Skeletal muscle cell (primary cell): ENCODE measurements around the gene ZMAT2.
"Not testable (repeated sequence)": the region's sequence is repeated elsewhere in the genome, so short reads cannot be mapped to it uniquely, and the experiment has no call there.

Experiments
- DNase-seq: peaks from one replicate; pipeline ENCODE4 v3.0.0-alpha.2; 2010; ENCODE audit warnings: low read depth
- H3K4me3 ChIP-seq: 2 replicates; pipeline ENCODE4 v1.5.1; 2011; ENCODE audit warnings: low read depth, mild to moderate bottlenecking, control low read depth, low read length, moderate library complexity

The ZMAT2 gene, protein sequence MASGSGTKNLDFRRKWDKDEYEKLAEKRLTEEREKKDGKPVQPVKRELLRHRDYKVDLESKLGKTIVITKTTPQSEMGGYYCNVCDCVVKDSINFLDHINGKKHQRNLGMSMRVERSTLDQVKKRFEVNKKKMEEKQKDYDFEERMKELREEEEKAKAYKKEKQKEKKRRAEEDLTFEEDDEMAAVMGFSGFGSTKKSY

DNA sequence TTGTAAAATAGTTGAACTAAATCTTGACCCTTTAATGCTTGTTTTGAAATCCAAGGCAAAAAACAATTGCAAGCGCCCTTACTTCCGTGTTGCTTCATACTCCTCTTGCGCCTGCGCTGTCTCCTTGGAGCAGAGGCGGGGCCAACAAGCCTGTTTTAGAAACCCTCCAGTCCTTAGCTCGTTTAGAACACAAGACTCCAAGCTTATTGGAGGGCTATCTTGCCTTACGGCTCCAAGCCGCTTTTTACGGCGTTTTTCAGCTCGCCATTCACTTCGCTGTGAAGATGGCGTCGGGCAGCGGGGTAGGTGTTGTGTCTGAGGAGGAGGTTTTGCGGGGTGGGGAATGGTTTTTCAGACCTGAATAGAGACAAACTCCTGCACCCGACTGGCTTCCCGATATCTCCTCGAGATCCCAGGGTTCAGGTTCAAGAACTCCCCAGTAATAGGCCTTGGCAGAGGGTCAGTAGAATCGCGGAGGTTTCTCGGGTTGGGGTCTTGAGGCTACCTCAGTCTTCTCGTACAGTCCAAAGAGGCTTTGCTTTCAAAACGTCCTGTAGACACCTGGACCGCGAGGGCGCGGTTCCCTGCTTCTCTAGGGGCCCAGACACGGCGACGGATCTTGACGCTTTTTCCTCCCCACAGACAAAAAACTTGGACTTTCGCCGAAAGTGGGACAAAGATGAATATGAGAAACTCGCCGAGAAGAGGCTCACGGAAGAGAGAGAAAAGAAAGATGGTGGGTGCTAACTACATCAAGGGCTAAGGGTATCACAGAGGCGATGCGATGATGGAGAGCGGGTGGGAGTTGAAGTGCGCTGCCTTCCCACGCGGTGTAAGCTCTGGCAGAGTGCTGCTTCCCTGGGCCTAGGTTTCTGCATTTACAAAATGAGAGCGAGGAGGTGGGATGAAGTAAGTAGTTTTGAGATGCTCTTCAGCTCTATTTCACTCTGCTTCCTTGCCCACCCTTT lies at the start of gene ZMAT2:
Gene ZMAT2, plus strand, starts transcription at position 271 of the 968 bp plus-strand sequence. Its CDS starts 14 bp downstream, at position 285.
- peak within 1 kb of the TSS; percentile 92 for H3K4me3 ChIP-seq
- DNase-seq, result peak; percentile 97

DNA sequence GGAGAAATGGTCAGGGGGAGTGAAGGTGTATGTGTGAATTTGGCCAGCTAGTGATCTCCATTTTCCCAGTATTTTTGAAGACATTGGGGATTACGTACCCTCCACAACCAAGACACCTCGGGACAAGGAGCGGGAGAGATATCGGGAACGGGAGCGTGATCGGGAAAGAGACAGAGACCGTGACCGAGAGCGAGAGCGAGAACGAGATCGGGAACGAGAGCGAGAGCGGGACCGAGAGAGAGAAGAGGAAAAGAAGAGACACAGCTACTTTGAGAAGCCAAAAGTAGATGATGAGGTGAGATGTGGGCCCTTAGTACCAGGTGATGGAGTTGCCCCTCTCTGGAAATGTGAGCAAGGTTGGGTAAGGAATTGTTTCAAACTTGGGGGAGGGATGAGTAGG lies 41.4 kb upstream of the ZMAT2 start:
- no peak for DNase-seq

DNA sequence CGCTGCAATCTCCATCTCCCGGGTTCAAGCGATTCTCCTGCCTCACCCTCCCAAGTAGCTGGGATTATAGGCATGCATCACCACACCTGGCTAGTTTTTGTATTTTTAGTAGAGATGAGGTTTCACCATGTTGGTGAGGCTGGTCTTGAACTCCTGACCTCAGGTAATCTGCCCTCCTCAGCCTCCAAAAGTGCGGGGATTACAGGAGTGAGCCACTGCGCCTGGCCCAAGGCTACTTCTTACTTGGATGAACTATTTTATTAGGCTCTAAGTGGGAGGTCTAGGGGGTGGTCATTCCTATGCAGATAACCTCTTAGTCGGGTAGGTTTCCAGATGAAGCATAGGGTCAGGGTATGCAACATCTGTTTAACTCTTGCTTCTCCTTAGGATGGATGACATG lies 39.9 kb upstream of the ZMAT2 start:
- DNase-seq, H3K4me3 ChIP-seq: not testable (repeated sequence)

More for the DNA sequence above, 41.4 kb upstream of the ZMAT2 start:
- H3K4me3 ChIP-seq, result no peak overlapping the region

DNA sequence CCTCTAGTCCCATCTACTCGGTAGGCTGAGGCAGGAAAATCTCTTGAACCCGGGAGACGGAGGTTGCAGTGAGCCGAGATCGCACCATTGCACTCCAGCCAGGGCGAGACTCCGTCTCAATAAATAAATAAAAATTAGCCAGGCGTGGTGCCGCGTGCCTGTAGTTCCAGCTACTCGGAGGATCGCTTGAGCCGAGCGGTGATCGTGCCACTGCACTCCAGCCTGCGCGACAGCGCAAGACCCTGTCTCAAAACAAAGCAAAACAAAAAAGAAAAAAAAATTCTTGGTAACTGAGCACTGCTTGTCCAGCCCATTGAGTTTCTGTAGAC lies 36.3 kb upstream of the ZMAT2 start:
- no peak for DNase-seq
- H3K4me3 ChIP-seq, result peak overlapping the region; percentile 97

DNA sequence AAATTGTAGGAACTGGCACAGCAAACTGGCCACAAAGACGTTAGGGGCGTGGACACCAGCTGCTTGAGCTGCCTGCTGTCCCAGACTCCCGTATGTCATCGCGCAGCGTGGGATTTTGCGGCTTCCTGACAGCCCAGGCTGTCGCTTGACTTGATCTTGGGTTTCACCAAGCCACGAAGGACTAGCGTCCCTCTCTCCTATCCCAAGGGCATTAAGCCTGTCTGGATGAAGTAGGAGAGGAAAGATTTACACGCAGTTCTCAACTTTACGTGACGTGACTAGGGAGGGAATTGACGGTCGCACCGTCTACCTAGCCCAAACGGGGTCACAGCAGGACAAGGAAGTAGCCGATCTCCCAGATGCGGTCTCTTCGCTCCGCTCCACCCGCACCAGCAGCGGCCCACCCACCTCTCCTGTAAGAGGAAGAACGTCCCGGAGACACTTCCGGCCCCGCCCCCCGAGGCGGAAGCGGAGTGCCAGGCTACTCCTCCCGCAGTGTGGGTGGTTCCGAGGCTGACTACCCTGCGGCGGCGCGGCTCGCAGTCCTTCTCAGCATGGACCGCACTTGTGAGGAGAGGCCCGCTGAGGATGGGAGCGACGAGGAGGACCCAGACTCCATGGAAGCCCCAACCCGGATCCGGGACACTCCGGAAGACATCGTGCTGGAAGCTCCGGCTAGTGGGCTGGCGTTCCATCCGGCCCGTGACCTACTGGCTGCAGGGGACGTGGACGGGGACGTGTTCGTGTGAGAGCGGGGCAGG lies 35.7 kb upstream of the ZMAT2 start, which contains the start of gene WDR55:
Gene WDR55, plus strand, starts transcription at position 546 of the 761 bp plus-strand sequence. Its CDS starts 9 bp downstream, at position 555.
- peak; percentile 69 for DNase-seq

DNA sequence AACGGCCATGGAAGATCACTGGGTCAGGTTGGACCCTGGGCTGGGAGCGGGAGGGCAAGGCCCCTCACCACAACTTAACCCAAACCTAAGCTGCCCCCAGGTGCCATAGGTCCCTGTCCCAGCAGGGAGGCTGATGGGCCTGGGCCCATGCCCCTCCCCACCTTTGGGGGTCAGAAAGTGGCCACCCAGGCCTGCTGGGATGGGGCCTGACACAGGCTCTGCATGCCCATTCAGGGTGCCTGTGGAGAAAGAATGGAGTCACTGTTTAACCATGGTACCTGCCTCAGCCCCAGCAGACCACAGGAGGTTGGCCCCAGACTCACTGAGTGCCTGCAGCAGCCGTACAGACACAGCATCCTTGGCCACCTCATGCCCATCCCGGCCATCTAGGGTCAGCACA lies 29.2 kb upstream of the ZMAT2 start:
- not testable (repeated sequence) for H3K4me3 ChIP-seq, DNase-seq

More for the DNA sequence above, 35.7 kb upstream of the ZMAT2 start, which contains the start of gene WDR55:
- H3K4me3 ChIP-seq, result peak within 1 kb of the TSS; percentile 97

DNA sequence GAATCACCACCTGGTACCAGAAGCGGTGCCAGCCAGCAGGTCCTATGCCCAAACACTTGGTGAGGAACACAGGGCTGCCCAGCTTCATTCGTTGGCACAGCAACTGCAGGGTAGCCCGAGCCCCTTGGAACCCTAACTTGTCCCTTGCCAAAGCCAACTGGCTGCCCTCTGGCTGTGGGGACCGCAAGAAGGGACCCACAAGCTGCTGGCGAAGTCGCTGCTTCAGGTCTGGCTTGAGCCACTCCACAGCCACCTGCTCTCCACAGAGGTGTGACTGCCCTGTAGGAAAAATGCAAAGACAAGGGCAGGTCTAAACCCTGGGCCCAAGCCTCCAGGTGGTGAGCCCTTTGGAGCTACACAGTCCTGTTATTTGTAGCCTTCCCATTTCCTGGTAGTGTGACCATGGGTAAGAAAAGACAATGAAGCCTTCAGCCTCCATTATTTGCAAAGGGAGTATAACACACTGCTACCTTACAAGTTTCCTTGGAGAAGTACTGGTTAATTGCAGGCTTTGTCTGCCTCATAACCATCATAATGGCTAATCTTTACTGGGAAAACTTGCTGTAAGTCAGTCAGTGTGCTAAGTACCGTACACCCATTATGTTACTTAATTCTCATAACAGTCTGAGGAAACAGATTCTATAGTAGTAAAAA lies 28.6 kb upstream of the ZMAT2 start:
- no peak for DNase-seq
- H3K4me3 ChIP-seq, result no peak overlapping the region

DNA sequence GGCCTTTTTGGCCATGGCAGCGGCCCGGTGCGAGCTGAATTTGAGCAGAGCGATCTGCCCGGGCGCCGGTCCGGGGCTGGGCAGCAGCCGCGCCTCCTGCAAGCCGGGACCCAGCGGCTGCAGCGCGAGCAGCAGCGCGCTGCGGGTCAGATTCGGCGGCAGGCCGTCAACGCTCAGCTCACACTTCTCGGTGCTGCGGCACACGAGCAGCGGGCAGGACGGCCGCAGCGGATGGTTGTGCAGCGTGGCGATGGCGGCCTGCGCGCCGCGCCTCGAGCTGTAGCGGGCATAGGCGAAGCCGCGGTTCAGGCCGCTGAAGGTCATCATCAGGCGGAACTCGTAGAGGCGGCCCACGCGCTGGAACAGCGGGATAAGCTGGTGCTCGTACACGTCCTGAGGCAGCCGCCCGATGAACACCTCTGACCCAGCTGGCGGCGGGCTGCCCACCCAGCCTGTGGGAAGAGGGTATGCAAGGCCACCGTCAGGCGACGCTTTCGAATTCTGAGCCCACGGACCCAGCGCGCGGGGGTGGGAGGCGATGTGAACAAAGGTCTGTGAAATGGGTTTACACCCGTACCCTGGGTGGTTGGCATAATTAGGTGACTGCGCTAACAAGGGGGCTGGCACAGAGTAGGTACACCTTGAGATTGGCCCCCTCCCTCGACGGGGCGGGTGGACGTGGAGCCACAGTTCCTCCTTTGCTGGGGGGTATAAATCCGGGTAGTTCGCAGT lies 27.6 kb upstream of the ZMAT2 start:
- H3K4me3 ChIP-seq, result no peak overlapping the region
- DNase-seq, result no peak

DNA sequence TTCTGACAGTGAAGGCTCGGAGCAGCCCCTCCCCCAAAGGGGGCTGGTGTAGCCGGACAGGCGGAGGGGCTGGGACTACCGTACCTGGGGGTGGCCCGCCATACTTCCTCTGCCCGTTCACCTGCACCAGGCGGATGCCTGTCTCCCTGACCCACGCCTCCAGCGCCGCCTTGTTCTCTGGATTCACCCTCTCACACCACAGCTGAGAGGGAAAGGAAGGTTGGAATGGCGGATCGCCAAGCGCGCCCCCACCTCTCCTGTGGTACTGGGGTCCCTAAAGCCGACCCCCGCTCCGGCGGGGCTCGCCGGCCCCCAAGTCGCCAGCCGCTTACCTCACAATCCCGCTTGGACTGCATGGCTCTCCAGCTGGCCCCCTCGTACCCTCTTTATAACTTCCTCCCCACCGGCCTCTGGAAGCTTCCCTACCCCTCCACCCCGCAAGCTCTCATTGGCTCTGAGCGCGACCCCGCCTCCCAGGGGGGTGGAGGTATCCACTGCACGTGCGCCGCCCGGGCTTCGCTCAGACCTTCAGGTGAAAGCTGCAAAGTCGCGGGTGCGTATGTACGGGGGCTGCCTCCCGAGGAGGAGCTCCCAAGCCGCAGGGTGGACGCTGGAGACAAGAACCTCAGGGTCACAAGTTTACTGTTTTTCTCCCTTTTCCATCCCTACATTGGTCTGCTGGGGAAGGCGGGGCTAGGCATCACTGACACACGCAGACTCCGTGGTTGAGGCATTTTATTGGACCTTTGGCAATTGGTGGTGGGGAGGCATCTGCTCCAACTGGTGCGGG lies 26.9 kb upstream of the ZMAT2 start, which contains the start of gene DND1:
Gene DND1, minus strand, starts transcription at position 390 of the 790 bp plus-strand sequence. Its CDS starts 34 bp downstream, at position 356.
- H3K4me3 ChIP-seq, result no peak within 1 kb of the TSS
- no peak for DNase-seq

DNA sequence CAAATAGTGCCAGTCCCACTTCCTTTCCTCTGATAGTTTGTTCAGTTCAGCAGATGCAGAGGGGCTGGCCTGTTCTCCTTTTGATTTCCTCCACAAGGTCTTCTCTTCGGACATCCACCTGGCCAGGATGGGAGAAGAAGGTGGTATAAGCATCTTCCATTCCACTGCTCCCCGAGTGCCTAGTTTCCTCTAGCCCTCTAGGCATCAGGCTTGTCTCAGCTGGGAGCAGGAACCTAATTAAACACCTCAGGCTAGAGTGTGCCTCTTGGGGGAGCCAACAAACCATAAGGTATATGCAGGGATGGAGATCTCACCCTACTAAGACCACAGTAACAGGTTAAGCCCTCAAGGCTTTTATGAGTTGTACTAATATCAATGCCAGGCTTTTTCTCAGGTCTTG lies 26.0 kb upstream of the ZMAT2 start:
- no peak for DNase-seq
- no peak overlapping the region for H3K4me3 ChIP-seq

DNA sequence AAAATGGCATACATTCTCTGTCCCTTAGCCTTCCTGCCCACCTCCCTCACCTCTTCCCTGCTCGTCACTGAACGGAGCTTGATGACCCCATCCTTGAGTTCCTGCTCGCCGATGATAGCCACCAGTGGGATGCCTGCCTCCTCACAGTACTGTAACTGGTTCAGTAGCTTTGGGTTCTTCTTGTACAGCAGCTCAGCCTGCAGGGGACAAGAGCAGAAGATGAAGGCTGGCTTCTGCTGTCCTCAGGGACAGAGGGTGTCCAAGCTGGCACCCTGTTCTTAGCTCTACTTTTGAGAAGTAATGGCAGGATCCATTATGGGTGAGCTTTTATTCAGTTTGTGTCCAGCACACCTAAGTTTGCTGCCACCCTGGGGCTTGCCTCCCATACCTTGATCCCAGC lies 25.6 kb upstream of the ZMAT2 start:
- no peak for DNase-seq
- no peak overlapping the region for H3K4me3 ChIP-seq

DNA sequence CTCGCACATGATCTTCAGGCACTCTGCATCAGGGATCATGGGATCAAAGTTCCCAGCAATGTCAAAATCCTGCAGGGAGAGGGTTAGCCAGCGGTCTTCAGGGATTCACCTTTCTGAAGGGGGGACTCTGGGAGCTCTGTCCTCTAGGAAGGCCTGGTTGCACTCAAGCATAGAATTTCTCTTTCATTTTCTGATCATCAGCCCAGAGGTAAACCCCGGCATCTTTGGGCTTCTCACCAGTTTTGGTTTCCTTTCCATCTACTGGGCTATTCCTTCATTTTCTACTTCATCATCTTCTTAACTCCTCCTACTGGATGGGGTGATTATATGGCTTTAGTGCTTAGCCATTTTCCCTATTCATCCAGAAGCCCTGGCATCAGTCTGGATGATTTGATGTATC lies 22.3 kb upstream of the ZMAT2 start:
- no peak overlapping the region for H3K4me3 ChIP-seq
- no peak for DNase-seq

DNA sequence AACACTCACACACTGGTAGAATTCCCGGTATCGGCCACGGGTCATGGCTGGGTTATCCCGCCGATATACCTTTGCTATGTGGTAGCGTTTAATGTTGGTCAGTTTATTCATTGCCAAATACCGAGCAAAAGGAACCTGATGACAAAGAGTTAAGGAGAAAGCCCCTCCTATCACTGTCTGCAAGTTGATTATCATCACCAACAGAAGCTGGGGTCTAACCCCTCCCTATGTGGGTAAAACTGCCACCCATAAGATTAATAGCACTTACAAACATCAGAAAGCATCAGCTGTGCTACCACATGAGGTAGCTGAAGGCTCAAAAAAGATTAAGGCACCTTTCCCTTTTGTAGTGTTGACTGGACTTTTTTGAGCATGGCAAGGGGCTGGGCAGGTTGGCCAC lies 21.3 kb upstream of the ZMAT2 start:
- H3K4me3 ChIP-seq, result no peak overlapping the region
- no peak for DNase-seq

DNA sequence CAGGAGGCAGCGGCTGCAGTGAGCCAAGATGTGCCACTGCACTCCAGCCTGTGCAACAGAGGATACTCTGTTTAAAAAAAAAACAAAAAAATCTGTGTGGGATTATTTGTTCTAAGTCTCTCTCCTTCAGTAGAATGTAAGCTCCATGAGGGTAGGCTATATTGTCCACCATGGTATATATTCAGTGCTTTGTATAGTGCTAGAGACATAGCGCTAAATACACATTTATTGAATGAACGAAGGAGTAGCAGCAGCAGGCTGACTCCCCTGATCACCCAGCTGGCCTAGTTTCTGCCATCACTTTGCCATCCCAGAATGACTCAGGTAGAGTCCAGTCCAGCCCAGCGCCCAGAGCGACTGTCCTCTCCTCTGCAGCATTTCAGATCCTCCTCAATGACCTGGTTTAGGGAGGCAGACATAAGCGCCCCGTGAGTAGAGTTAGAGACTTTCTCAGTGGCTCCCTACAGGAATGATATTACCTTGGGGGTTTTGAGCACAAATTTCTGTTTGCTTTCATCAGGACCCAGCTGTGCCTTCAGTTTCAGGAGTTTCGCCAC lies 9.8 kb upstream of the ZMAT2 start:
- H3K4me3 ChIP-seq, result peak overlapping the region; percentile 94
- DNase-seq, result no peak

DNA sequence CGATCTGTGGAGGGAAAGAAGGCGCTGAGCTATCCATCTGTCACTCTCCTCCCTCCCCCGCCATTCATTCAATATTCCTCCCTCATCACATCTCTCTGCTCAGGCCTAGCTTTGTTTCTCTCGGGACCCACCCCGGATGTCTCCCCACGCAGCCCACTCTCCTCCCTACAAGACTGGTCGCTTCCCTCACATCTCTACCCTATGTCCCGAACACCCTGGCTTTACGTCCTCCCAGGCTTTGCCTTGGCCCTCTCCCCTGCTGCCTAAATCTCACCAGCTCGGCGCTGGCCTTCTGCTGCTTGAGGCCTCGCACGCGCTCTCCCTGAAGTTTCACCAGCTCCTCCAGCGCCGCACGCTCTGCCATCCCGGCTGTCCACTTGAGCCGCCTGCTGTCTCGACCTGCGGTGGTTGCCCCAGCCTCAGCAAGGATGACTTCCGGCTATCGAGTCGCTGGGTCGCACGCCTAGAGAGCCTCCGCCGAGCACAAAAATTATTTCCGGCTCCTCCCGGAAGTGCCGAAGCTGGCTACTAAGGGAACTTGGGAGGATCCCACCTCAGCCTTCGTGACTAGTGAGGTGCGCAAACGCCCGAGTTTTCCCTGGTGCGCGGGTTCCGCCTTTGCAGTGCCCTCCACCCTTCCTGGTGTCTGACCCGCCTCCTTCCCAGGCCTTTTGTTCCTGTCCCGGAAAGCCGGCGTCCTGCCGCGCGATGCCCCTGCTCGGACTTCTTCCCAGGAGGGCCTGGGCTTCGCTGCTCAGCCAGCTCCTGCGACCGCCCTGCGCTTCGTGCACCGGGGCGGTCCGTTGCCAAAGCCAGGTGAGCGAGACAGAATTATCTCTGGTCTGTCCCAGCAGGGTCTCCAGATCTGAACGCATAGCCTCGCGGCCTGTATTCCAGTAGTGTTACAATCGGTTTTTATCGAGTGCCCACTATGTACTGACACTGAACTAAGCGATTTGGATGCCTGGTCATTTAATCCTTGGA lies 9.0 kb upstream of the ZMAT2 start, which contains the start of the genes HARS1 and HARS2:
Gene HARS1, minus strand, starts transcription at position 430 of the 984 bp plus-strand sequence. Its CDS starts 66 bp downstream, at position 364.
Gene HARS2, plus strand, starts transcription at position 515 of the 984 bp plus-strand sequence. Its CDS starts 194 bp downstream, at position 709.
- peak; percentile 83 for DNase-seq
- H3K4me3 ChIP-seq, result peak within 1 kb of the TSS; percentile 94

DNA sequence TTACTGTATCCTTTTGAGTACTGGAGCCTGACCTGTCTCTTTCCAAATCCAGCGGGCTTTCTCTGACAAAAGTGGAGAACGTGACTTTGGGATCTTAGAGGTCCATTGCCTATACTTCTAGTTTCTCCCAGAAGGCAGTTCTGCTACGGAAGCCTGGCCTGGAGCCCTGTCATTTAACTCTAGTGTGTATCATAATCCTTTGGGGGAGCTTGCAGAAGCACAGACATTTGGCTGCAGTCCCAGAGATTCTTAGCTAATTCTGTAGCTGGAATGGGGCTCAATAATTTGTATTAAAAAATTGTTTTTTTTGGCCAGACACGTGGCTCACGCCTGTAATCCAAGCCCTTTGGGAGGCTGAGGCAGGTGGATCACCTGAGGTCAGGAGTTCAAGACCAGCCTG lies 6.0 kb upstream of the ZMAT2 start:
- DNase-seq, result no peak
- H3K4me3 ChIP-seq, result no peak overlapping the region
